Liver (tissue), 9 donors: ENCODE measurements around the gene DAGLA. TPM values are rescaled to one million over a fixed set of nuclear protein-coding genes. Genes with fewer than 3 reads are reported as not detected.

Experiments used
- DNase-seq: peaks from one replicate; pipeline ENCODE4 v3.0.0-alpha.2; 2017; ENCODE audit warnings: low spot score
- H3K27ac ChIP-seq, 2 donors: one replicate each; pipeline ENCODE4 v1.7.0; 2013; ENCODE audit warnings: inconsistent platforms in 2 of 2, low read length in 2 of 2, control low read depth in 1 of 2, low read depth in 1 of 2, mild to moderate bottlenecking in 1 of 2
- H3K27me3 ChIP-seq, 4 donors: one replicate each; pipeline versions ENCODE4 v1.6.1 to v1.7.0; 2013; ENCODE audit warnings: low read length in 3 of 4, inconsistent platforms in 1 of 4, mild to moderate bottlenecking in 1 of 4, moderate library complexity in 1 of 4; ENCODE audit not compliant: control insufficient read depth in 4 of 4, insufficient read depth in 4 of 4
- H3K36me3 ChIP-seq, 4 donors: one replicate each; pipeline versions ENCODE4 v1.6.1 to v1.7.0; 2013; ENCODE audit warnings: low read length in 3 of 4, mild to moderate bottlenecking in 3 of 4, low read depth in 1 of 4, moderate library complexity in 1 of 4; ENCODE audit not compliant: control insufficient read depth in 4 of 4, insufficient read depth in 3 of 4
- H3K4me1 ChIP-seq, 4 donors: one replicate each; pipeline versions ENCODE4 v1.6.1 to v1.7.0; 2013; ENCODE audit warnings: low read length in 3 of 4, mild to moderate bottlenecking in 3 of 4, moderate library complexity in 1 of 4; ENCODE audit not compliant: control insufficient read depth in 4 of 4, insufficient read depth in 4 of 4
- H3K4me3 ChIP-seq, 3 donors: one replicate each; pipeline versions ENCODE4 v1.6.1 to v1.7.0; 2013; ENCODE audit warnings: low read length in 3 of 3, control low read depth in 1 of 3, low read depth in 1 of 3, mild to moderate bottlenecking in 1 of 3
- H3K9ac ChIP-seq, 2 donors: one replicate each; pipeline ENCODE4 v1.7.0; 2013; ENCODE audit warnings: low read length in 2 of 2, mild to moderate bottlenecking in 2 of 2, moderate library complexity in 2 of 2, control low read depth in 1 of 2, low read depth in 1 of 2
- H3K9me3 ChIP-seq, 4 donors: one replicate each; pipeline versions ENCODE4 v1.6.1 to v1.7.0; 2013; ENCODE audit warnings: low read length in 3 of 4; ENCODE audit not compliant: control insufficient read depth in 4 of 4
- EGR1 ChIP-seq, 2 donors: IDR thresholded peaks; 2 replicates each; pipeline ENCODE4 v1.6.1; 2016 to 2018; ENCODE audit warnings: antibody characterized with exemption in 2 of 2, low read depth in 2 of 2
- FOXA1 ChIP-seq: IDR thresholded peaks from 2 replicates; pipeline ENCODE4 v1.6.1; 2016; ENCODE audit warnings: antibody characterized with exemption
- FOXA2 ChIP-seq: IDR thresholded peaks from 2 replicates; pipeline ENCODE4 v1.6.1; 2016; ENCODE audit warnings: antibody characterized with exemption
- GABPA ChIP-seq, 2 donors: IDR thresholded peaks in 1 of 2; conservative IDR thresholded peaks in 1 of 2; 2 replicates each; pipeline ENCODE4 v1.6.1; 2016; ENCODE audit warnings: antibody characterized with exemption in 2 of 2, mild to moderate bottlenecking in 1 of 2, moderate library complexity in 1 of 2
- HNF4A ChIP-seq, 2 donors: conservative IDR thresholded peaks; 2 replicates each; pipeline ENCODE4 v1.6.1; 2016; ENCODE audit warnings: antibody characterized with exemption in 2 of 2, mild to moderate bottlenecking in 2 of 2
- HNF4G ChIP-seq: IDR thresholded peaks from 2 replicates; pipeline ENCODE4 v1.6.1; 2016; ENCODE audit warnings: antibody characterized with exemption
- NR2F2 ChIP-seq: IDR thresholded peaks from 2 replicates; pipeline ENCODE4 v1.6.1; 2016; ENCODE audit warnings: antibody characterized with exemption
- RAD21 ChIP-seq, 2 donors: IDR thresholded peaks; 2 replicates each; pipeline ENCODE4 v1.6.1; 2016; ENCODE audit warnings: antibody characterized with exemption in 2 of 2, mild to moderate bottlenecking in 2 of 2
- RXRA ChIP-seq, 2 donors: IDR thresholded peaks; 2 replicates each; pipeline ENCODE4 v1.6.1; 2017 to 2018; ENCODE audit warnings: antibody characterized with exemption in 2 of 2, mild to moderate bottlenecking in 1 of 2
- SP1 ChIP-seq: IDR thresholded peaks from 2 replicates; pipeline ENCODE4 v1.6.1; 2018; ENCODE audit warnings: antibody characterized with exemption, mild to moderate bottlenecking
- TAF1 ChIP-seq: conservative IDR thresholded peaks from 2 replicates; pipeline ENCODE4 v1.6.1; 2016; ENCODE audit warnings: antibody characterized with exemption, mild to moderate bottlenecking
- YY1 ChIP-seq: IDR thresholded peaks from 2 replicates; pipeline ENCODE4 v1.6.1; 2016; ENCODE audit warnings: antibody characterized with exemption, mild to moderate bottlenecking
- WGBS: extraction: QIAGEN DNeasy Blood & Tissue Kit; methylation state at CpG from one replicate; pipeline ENCODE4 v1.1.7; 2013; 5-methylcytosine and 5-hydroxymethylcytosine counted together
- polyA plus RNA-seq, 2 donors: library from polyadenylated mRNA; stranded (reverse) in 1 of 2; unstranded in 1 of 2; fragments of 200-250 nt in 1 of 2; fragments of >200 nt in 1 of 2; fragmentation: Nextera tagmentation in 1 of 2; extraction: Ambion mirVana in 1 of 2; gene quantifications; one replicate each; pipeline versions ENCODE4 v1.2.1 to v1.2.3, GENCODE V29; 2013 to 2015
- total RNA-seq, 2 donors: library from RNA; depleted of rRNA; stranded (reverse); fragments of >200 nt; gene quantifications; one replicate each; pipeline ENCODE4 v1.2.3, GENCODE V29; 2014
- TF ChIP-seq, protein P1 (sequence below): IDR thresholded peaks from 2 replicates; pipeline ENCODE4 v1.6.1; 2016; ENCODE audit warnings: antibody characterized with exemption
- TF ChIP-seq, protein P2 (sequence below): fragments of 150-350 bp; IDR thresholded peaks from 2 replicates; pipeline ENCODE4 v1.5.1; 2017; ENCODE audit warnings: improper control_type of control experiment, low read depth, low read length; ENCODE audit not compliant: missing input control
- TF ChIP-seq, protein P3 (sequence below): IDR thresholded peaks from 2 replicates; pipeline ENCODE4 v1.6.1; 2016; ENCODE audit warnings: antibody characterized with exemption
- TF ChIP-seq, protein P4 (sequence below): IDR thresholded peaks from 2 replicates; pipeline ENCODE4 v1.6.1; 2016; ENCODE audit warnings: antibody characterized with exemption
- donor health status: healthy.
- donor health status: healthy.
- donor health status: healthy.
- donor health status: healthy.
- donor health status: healthy.

Gene DAGLA
- total and polyA plus RNA-seq, 4 donors, result 0.13 to 0.84 (median 0.60) TPM

DNA sequence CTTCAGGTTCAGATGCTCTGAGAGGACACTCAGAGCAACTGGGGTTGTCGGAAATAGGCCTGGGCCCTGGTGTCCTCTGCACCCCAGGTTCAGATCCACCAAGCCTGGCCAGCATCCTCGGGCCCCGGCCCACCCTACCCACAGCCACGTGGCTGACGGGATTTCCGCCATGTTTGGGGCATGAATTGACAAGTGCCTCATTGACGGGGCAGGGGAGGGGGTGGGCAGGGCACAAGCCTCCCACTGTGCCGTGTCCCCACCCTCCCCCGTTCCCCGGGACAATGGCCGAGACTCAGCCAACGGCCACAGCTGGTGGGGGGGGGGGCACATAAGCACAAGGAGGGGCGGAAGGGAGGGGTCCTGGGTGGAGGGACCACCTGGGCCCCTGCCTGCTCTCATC, 80.8 kb downstream of the DAGLA start:
- no peak for DNase-seq
- H3K4me3 ChIP-seq, result no peak overlapping the region
- no peaks in the 10 kb centered on the region for H3K9me3 ChIP-seq
- H3K27me3 ChIP-seq, result no peaks in the 10 kb centered on the region
- no peak overlapping the region for H3K9ac ChIP-seq
- no peaks in the 10 kb centered on the region for H3K36me3 ChIP-seq
- TF ChIP-seq YY1 (no peak), HNF4A (conservative IDR thresholded peaks at IDR 0.05) (no peak), HNF4G (no peak), RAD21 (IDR thresholded peaks at IDR 0.05) (no peak), RXRA (IDR thresholded peaks at IDR 0.05) (no peak), NR2F2 (no peak), FOXA2 (no peak), EGR1 (IDR thresholded peaks at IDR 0.05; ENCODE audit: low read depth in 2 of 2) (no peak), SP1 (no peak), GABPA (IDR thresholded peaks at IDR 0.05 in 1 of 2, conservative IDR thresholded peaks at IDR 0.05 in 1 of 2) (no peak)
- TF ChIP-seq, protein P1, sequence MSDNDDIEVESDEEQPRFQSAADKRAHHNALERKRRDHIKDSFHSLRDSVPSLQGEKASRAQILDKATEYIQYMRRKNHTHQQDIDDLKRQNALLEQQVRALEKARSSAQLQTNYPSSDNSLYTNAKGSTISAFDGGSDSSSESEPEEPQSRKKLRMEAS, result no peak
- TF ChIP-seq, protein P2, sequence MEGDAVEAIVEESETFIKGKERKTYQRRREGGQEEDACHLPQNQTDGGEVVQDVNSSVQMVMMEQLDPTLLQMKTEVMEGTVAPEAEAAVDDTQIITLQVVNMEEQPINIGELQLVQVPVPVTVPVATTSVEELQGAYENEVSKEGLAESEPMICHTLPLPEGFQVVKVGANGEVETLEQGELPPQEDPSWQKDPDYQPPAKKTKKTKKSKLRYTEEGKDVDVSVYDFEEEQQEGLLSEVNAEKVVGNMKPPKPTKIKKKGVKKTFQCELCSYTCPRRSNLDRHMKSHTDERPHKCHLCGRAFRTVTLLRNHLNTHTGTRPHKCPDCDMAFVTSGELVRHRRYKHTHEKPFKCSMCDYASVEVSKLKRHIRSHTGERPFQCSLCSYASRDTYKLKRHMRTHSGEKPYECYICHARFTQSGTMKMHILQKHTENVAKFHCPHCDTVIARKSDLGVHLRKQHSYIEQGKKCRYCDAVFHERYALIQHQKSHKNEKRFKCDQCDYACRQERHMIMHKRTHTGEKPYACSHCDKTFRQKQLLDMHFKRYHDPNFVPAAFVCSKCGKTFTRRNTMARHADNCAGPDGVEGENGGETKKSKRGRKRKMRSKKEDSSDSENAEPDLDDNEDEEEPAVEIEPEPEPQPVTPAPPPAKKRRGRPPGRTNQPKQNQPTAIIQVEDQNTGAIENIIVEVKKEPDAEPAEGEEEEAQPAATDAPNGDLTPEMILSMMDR, result no peak
- H3K27ac ChIP-seq, result no peak overlapping the region
- WGBS, result 93% methylated on average over 13 of the region's 13 CpGs
- H3K4me1 ChIP-seq, result peaks cover 4 to 35% (median 26%) of the 10 kb centered on the region in 4 donors

DNA sequence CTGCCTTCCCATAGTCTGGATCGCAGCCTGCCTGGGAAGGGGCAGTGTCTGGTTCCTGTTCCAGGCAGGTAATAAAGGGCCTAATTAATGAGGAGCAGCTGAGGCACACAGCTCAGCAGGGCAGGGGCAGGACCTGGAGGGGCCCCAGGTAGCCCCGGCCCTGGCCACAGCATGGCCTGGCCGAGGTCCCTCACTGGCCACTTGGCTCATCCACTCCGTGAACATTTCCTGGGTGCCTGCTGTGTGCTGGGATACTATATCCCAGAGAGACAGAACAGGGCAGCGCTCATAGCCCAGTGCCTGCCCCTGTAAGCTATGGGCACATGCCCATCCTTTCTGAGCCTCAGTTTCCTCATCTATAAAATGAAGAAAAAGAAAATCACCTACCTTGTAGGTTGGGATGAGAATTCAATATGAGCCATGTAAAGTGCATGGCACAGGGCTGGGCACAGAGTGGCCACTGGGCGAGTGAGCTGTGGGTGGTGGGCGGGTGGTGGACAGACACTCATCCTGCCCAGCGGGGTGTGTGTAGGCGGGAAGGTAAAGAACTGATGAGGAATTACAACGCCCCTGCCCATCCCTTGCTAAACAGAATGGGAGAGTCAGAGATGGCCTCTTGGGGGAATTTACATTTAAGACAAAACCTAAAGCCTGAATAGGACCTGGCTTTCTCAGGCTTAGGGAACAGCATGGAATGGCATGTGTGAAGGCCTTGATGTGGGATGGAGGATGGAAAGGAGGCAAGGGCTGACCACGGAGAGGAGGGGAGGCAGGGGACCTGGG, 81.4 kb downstream of the DAGLA start:
- Histone ChIP-seq H3K4me1 (peaks cover 2 to 37% (median 27%) of the 10 kb centered on the region in 4 donors), H3K36me3 (no peaks in the 10 kb centered on the region), H3K27ac (no peak overlapping the region), H3K4me3 (no peak overlapping the region), H3K9me3 (no peaks in the 10 kb centered on the region), H3K27me3 (no peaks in the 10 kb centered on the region), H3K9ac (no peak overlapping the region)
- TF ChIP-seq, protein P1, result no peak
- WGBS, result 88% methylated on average over 11 of the region's 11 CpGs
- DNase-seq, result no peak

DNA sequence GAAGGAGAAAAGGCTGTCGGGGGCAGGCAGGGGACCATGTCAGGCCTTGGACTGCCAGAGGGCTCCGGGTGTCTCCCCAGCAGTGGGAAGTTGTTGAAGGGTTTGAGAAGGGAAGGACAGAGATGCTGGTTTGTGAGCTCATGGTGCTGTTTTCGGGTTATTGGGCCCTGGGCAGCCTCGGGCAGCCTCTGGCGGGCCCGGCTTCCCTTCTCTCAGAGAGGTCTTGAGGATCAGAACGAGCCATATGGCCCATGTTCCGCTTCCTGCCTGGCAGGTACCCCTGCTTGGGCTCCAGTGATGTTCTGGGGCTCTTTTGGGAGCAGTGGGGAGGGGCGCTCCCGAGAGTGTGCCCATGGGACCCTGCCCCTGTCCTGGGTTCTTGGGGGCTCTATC, 82.0 kb downstream of the DAGLA start:
- DNase-seq, result no peak
- Histone ChIP-seq H3K27me3 (no peaks in the 10 kb centered on the region), H3K4me3 (no peak overlapping the region), H3K36me3 (no peaks in the 10 kb centered on the region), H3K27ac (no peak overlapping the region), H3K9ac (no peak overlapping the region), H3K9me3 (no peaks in the 10 kb centered on the region), H3K4me1 (peaks cover 8 to 40% (median 29%) of the 10 kb centered on the region in 4 donors)
- WGBS, result 89% methylated on average over 10 of the region's 10 CpGs
- TF ChIP-seq, protein P3, sequence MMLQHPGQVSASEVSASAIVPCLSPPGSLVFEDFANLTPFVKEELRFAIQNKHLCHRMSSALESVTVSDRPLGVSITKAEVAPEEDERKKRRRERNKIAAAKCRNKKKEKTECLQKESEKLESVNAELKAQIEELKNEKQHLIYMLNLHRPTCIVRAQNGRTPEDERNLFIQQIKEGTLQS, result no peak
- TF ChIP-seq YY1 (no peak), SP1 (no peak), TAF1 (no peak), HNF4G (no peak), FOXA1 (no peak)
- TF ChIP-seq, protein P4, sequence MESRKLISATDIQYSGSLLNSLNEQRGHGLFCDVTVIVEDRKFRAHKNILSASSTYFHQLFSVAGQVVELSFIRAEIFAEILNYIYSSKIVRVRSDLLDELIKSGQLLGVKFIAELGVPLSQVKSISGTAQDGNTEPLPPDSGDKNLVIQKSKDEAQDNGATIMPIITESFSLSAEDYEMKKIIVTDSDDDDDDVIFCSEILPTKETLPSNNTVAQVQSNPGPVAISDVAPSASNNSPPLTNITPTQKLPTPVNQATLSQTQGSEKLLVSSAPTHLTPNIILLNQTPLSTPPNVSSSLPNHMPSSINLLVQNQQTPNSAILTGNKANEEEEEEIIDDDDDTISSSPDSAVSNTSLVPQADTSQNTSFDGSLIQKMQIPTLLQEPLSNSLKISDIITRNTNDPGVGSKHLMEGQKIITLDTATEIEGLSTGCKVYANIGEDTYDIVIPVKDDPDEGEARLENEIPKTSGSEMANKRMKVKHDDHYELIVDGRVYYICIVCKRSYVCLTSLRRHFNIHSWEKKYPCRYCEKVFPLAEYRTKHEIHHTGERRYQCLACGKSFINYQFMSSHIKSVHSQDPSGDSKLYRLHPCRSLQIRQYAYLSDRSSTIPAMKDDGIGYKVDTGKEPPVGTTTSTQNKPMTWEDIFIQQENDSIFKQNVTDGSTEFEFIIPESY, result no peak
- TF ChIP-seq, protein P2, result no peak
- TF ChIP-seq, protein P1, result no peak
